K562 (cell line): ENCODE measurements around the gene DUSP3. TPM values are rescaled to one million over a fixed set of nuclear protein-coding genes. Genes with fewer than 3 reads are reported as not detected.

Experiments used
- ATAC-seq: fragments of 200-7000 bp; cut with Tn5 transposase; 3 replicates; pipeline ENCODE4 v1.9.1; 2020; ENCODE audit warnings: moderate library complexity
- BruUV-seq: library from RNA; stranded (reverse); fragments of 400-500 nt; replicated peaks from 2 replicates; lab custom pipeline; 2021; lab: Mats Ljungman, UMichigan
- CTCF ChIA-PET: fragments of 300-600 bp; formaldehyde crosslinking; extraction: SDS; loops from one replicate; lab custom pipeline; 2021; ENCODE audit warnings: low intra/inter-chr PET ratio; lab: Yijun Ruan, JAX
- POLR2A ChIA-PET: fragments of 300-600, 350-650 bp; sonication (Branson Sonifier 250); formaldehyde crosslinking; extraction: SDS; loops from one replicate; lab custom pipeline; 2021; ENCODE audit warnings: antibody characterized with exemption, inconsistent platforms; lab: Yijun Ruan, JAX
- DNase-seq, 4 experiments: peaks; one replicate each; pipeline versions ENCODE4 v3.0.0 to v3.0.0-alpha.2; 2011 to 2018; ENCODE audit warnings: low spot score in 3 of 4, mixed read lengths in 3 of 4; ENCODE audit errors: extremely low read depth in 1 of 4
- FAIRE-seq: peaks from 2 replicates; lab custom pipeline; 2011; peaks lifted over from hg19 to GRCh38; lab: Jason Lieb, UNC
- H2AFZ ChIP-seq: 2 replicates; pipeline ENCODE4 v1.6.0; 2011; ENCODE audit warnings: low read depth, low read length, control low read depth, inconsistent platforms
- H3K27ac ChIP-seq: fragments of 200-600 bp; 3 replicates; pipeline ENCODE4 v1.8.0; 2011; ENCODE audit warnings: low read depth, mild to moderate bottlenecking, control low read depth, inconsistent platforms, low read length, moderate library complexity, mixed read lengths; ENCODE audit errors: extremely low read depth
- H3K27me3 ChIP-seq, 2 experiments: fragments of 300-600 bp in 1 of 2; 2 replicates in 1 of 2; 3 replicates in 1 of 2; pipeline versions ENCODE4 v1.6.0 to v1.8.0; 2011; ENCODE audit warnings: inconsistent platforms in 2 of 2, low read length in 2 of 2, mild to moderate bottlenecking in 1 of 2, mixed read lengths in 1 of 2, moderate library complexity in 1 of 2; ENCODE audit not compliant: control insufficient read depth in 2 of 2, insufficient read depth in 2 of 2
- H3K36me3 ChIP-seq: fragments of 300-600 bp; 3 replicates; pipeline ENCODE4 v1.8.0; 2011; ENCODE audit warnings: mild to moderate bottlenecking, low read length, inconsistent platforms; ENCODE audit not compliant: control insufficient read depth, insufficient read depth
- H3K4me1 ChIP-seq, 2 experiments: fragments of 200-600 bp in 1 of 2; replicated peaks in 1 of 2; 2 replicates in 1 of 2; 3 replicates in 1 of 2; pipeline versions ENCODE4 v1.5.1 to v1.8.0; 2011; ENCODE audit warnings: inconsistent platforms in 2 of 2, low read length in 2 of 2, mild to moderate bottlenecking in 1 of 2, mixed read lengths in 1 of 2, moderate library complexity in 1 of 2; ENCODE audit not compliant: control insufficient read depth in 2 of 2, insufficient read depth in 2 of 2
- H3K4me2 ChIP-seq: 2 replicates; pipeline ENCODE4 v1.6.1; 2011; ENCODE audit warnings: low read length, control low read depth, inconsistent platforms, mixed read lengths; ENCODE audit not compliant: insufficient read depth
- H3K4me3 ChIP-seq: fragments of 200-600 bp; sonication (generic), shearing (Covaris generic); 2 replicates; pipeline ENCODE4 v1.5.1; 2016; ENCODE audit warnings: control low read depth, inconsistent platforms
- H3K79me2 ChIP-seq: fragments of 200-600 bp; 3 replicates; pipeline ENCODE4 v1.8.0; 2011; ENCODE audit warnings: low read length, inconsistent platforms; ENCODE audit not compliant: control insufficient read depth, insufficient read depth
- H3K9ac ChIP-seq, 2 experiments: 2 replicates each; pipeline versions ENCODE4 v1.6.0 to v1.6.1; 2011; ENCODE audit warnings: low read depth in 2 of 2, low read length in 2 of 2, control low read depth in 1 of 2, inconsistent platforms in 1 of 2, mild to moderate bottlenecking in 1 of 2, mixed read lengths in 1 of 2; ENCODE audit not compliant: insufficient read depth in 1 of 2
- H3K9me1 ChIP-seq: one replicate; pipeline ENCODE4 v1.6.0; 2011; ENCODE audit warnings: inconsistent platforms, mild to moderate bottlenecking, low read length, moderate library complexity; ENCODE audit not compliant: control insufficient read depth, insufficient read depth
- H3K9me3 ChIP-seq: replicated peaks from 2 replicates; pipeline ENCODE4 v1.5.1; 2011; ENCODE audit warnings: low read depth, low read length, inconsistent platforms; ENCODE audit not compliant: control insufficient read depth, insufficient read depth
- H4K20me1 ChIP-seq: replicated peaks from 2 replicates; pipeline ENCODE4 v1.6.1; 2011; ENCODE audit warnings: low read length, inconsistent platforms, mixed read lengths; ENCODE audit not compliant: control insufficient read depth, insufficient read depth
- ATF7 ChIP-seq: fragments of 450-650 bp; IDR thresholded peaks from 2 replicates; pipeline ENCODE4 v1.7.1; 2014; ENCODE audit warnings: mild to moderate bottlenecking, moderate library complexity
- EZH2 ChIP-seq: IDR thresholded peaks from 2 replicates; pipeline ENCODE4 v1.6.1; 2012; ENCODE audit warnings: low read depth, mild to moderate bottlenecking, inconsistent platforms, low read length, borderline replicate concordance
- FOXM1 ChIP-seq, 2 experiments: fragments of 450-650 bp in 1 of 2; sonication (generic) in 1 of 2; formaldehyde crosslinking in 1 of 2; IDR thresholded peaks; 2 replicates each; pipeline versions ENCODE4 v1.6.1 to v1.9.0; 2017 to 2022; ENCODE audit warnings: low read depth in 2 of 2, mild to moderate bottlenecking in 2 of 2, missing genetic modification reagents in 1 of 2, moderate library complexity in 1 of 2
- GATAD2B ChIP-seq: fragments of 450-650 bp; IDR thresholded peaks from 2 replicates; pipeline ENCODE4 v1.6.1; 2017; ENCODE audit warnings: mild to moderate bottlenecking, borderline replicate concordance
- HDAC1 ChIP-seq, 2 experiments: fragments of 450-650 bp; IDR thresholded peaks; 2 replicates each; pipeline ENCODE4 v1.6.1; 2016 to 2017; ENCODE audit warnings: inconsistent platforms in 1 of 2, mild to moderate bottlenecking in 1 of 2, moderate library complexity in 1 of 2
- MITF ChIP-seq: IDR thresholded peaks from 2 replicates; pipeline ENCODE4 v1.6.1; 2014; ENCODE audit warnings: antibody characterized with exemption
- NR2F6 ChIP-seq: fragments of 450-650 bp; formaldehyde crosslinking; IDR thresholded peaks from 2 replicates; pipeline ENCODE4 v1.4.0; 2020; ENCODE audit warnings: mild to moderate bottlenecking
- SAFB2 ChIP-seq: fragments of 200-400 bp; formaldehyde crosslinking; IDR thresholded peaks from 2 replicates; pipeline ENCODE4 v1.6.1; 2018; ENCODE audit warnings: borderline replicate concordance, low read length, low read depth, moderate library complexity; ENCODE audit not compliant: severe bottlenecking
- SMARCB1 ChIP-seq: IDR thresholded peaks from 2 replicates; pipeline ENCODE4 v1.6.1; 2011; ENCODE audit warnings: improper control_type of control experiment, low read depth; ENCODE audit not compliant: insufficient read length
- SPI1 ChIP-seq: IDR thresholded peaks from 2 replicates; pipeline ENCODE4 v1.6.1; 2011; ENCODE audit warnings: low read depth, low read length, control low read depth, borderline replicate concordance
- ZNF232 ChIP-seq: sonication (generic); formaldehyde crosslinking; IDR thresholded peaks from 2 replicates; pipeline ENCODE4 v1.8.0; 2022; ENCODE audit warnings: mild to moderate bottlenecking, missing genetic modification reagents
- ZNF76 ChIP-seq: fragments of 250-450 bp; sonication (Bioruptor Pico); IDR thresholded peaks from 2 replicates; pipeline ENCODE4 v1.4.0; 2020; ENCODE audit warnings: mild to moderate bottlenecking, moderate library complexity, borderline replicate concordance
- ZNF780A ChIP-seq: fragments of 250-450 bp; sonication (Bioruptor Pico); IDR thresholded peaks from 2 replicates; pipeline ENCODE4 v1.5.0; 2021; ENCODE audit warnings: mild to moderate bottlenecking
- WGBS: fragments of 100-300 bp; shearing (Covaris generic); methylation state at CpG from one replicate; pipeline ENCODE4 v1.1.6; 2016; ENCODE audit warnings: low coverage, mixed read lengths; ENCODE audit not compliant: insufficient coverage; ENCODE audit errors: missing lambda C conversion rate; 5-methylcytosine and 5-hydroxymethylcytosine counted together
- in situ Hi-C: fragments of 300-500 bp; cut with MboI; formaldehyde crosslinking; loops from 4 replicates; pipeline ENCODE4 v1.15.0; 2018; ENCODE audit warnings: inconsistent platforms, mixed read lengths
- intact Hi-C: fragments of 100-400 bp; cut with micrococcal nuclease; formaldehyde crosslinking; loops from 2 replicates; pipeline ENCODE4 v1.14.2; 2022
- polyA plus RNA-seq, 8 experiments: library from polyadenylated mRNA; depleted of rRNA in 4 of 8; stranded (reverse) in 5 of 8; unstranded in 3 of 8; fragments of >200 nt; fragmentation: Nextera tagmentation in 2 of 8; fragmentation: Illumina TruSeq in 1 of 8; extraction: Ambion mirVana in 2 of 8; extraction: Trizol in 1 of 8; gene quantifications; 2 replicates each; pipeline versions ENCODE4 v1.2.1 to v1.2.3, GENCODE V29; 2011 to 2014; ENCODE audit warnings: inconsistent platforms in 1 of 8, missing spikeins in 1 of 8
- total RNA-seq, 7 experiments: library from RNA; depleted of rRNA in 6 of 7; stranded (reverse); fragments of >200 nt in 6 of 7; fragmentation: Illumina TruSeq in 2 of 7; extraction: Trizol in 2 of 7; gene quantifications; 2 replicates each; pipeline versions ENCODE4 v1.2.1 to v1.2.3, GENCODE V29; 2011 to 2021; ENCODE audit warnings: low replicate concordance in 1 of 7
- TF ChIP-seq, protein P1 (sequence below): conservative IDR thresholded peaks from 2 replicates; pipeline ENCODE4 v1.6.1; 2011; ENCODE audit warnings: low read depth, mild to moderate bottlenecking, low read length; ENCODE audit not compliant: control insufficient read depth
- TF ChIP-seq, protein P2 (sequence below), 2 experiments: fragments of 450-650 bp; conservative IDR thresholded peaks; 2 replicates each; pipeline ENCODE4 v1.6.1; 2017; ENCODE audit warnings: mild to moderate bottlenecking in 2 of 2, moderate library complexity in 2 of 2

The DUSP3 gene
- total and polyA plus RNA-seq, 9 of the 15 experiments (the other 6 are each of a cell fraction or from before 2014, with no cell fraction given), result 4.1 to 19.8 (median 12.3) TPM

GRCh38 chr17:43719578-43719977, 59.2 kb downstream of the DUSP3 start:
- ATAC-seq (no peak), FAIRE-seq (peak; percentile 81), DNase-seq (peak in 1 of 4 experiments; percentile 9)
- Histone ChIP-seq H3K4me3 (no peak overlapping the region), H3K79me2 (no peaks in the 10 kb centered on the region), H3K4me1 (peaks cover 7 to 14% of the 10 kb centered on the region in 2 experiments), H2AFZ (peak overlapping the region; percentile 84), H3K27me3 (peaks cover 10 to 22% of the 10 kb centered on the region in 2 experiments; a peak in 4 of 5 replicates), H3K36me3 (no peaks in the 10 kb centered on the region), H3K9ac (no peak overlapping the region), H4K20me1 (no peaks in the 10 kb centered on the region), H3K27ac (no peak overlapping the region), H3K9me1 (no peaks in the 10 kb centered on the region), H3K4me2 (0 out of 2 replicates have a peak overlapping the region, but pooled peaks have one; percentile 22), H3K9me3 (no peaks in the 10 kb centered on the region)
- ChIA-PET CTCF (no interaction called here), POLR2A (no interaction called here)
- intact Hi-C loops, result no loop called here
- WGBS, result 7% methylated on average over 3 of the region's 3 CpGs
- in situ Hi-C loops, result no loop called here
- BruUV-seq, result no TSS peak
- no peak for TF ChIP-seq NR2F6 (CRISPR knock-in tag)
- TF ChIP-seq ATF7, result no peak
- TF ChIP-seq, protein P1, sequence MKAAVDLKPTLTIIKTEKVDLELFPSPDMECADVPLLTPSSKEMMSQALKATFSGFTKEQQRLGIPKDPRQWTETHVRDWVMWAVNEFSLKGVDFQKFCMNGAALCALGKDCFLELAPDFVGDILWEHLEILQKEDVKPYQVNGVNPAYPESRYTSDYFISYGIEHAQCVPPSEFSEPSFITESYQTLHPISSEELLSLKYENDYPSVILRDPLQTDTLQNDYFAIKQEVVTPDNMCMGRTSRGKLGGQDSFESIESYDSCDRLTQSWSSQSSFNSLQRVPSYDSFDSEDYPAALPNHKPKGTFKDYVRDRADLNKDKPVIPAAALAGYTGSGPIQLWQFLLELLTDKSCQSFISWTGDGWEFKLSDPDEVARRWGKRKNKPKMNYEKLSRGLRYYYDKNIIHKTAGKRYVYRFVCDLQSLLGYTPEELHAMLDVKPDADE, result no peak
- peak in 1 of 2 experiments; percentile 12; a peak in 1 of 4 replicates for TF ChIP-seq HDAC1 (IDR thresholded peaks at IDR 0.05)
- no peak for TF ChIP-seq ZNF780A
- TF ChIP-seq SPI1, result peak; percentile 89
- no peak for TF ChIP-seq EZH2
- no peak for TF ChIP-seq MITF
- TF ChIP-seq FOXM1 (IDR thresholded peaks at IDR 0.05; ENCODE audit: low read depth), result no peak
- TF ChIP-seq FOXM1 (CRISPR knock-in tag; IDR thresholded peaks at IDR 0.05; ENCODE audit: low read depth), result no peak
- TF ChIP-seq SMARCB1, result no peak
- no peak for TF ChIP-seq ZNF232 (CRISPR knock-in tag)
- TF ChIP-seq GATAD2B, result no peak
- TF ChIP-seq, protein P2, sequence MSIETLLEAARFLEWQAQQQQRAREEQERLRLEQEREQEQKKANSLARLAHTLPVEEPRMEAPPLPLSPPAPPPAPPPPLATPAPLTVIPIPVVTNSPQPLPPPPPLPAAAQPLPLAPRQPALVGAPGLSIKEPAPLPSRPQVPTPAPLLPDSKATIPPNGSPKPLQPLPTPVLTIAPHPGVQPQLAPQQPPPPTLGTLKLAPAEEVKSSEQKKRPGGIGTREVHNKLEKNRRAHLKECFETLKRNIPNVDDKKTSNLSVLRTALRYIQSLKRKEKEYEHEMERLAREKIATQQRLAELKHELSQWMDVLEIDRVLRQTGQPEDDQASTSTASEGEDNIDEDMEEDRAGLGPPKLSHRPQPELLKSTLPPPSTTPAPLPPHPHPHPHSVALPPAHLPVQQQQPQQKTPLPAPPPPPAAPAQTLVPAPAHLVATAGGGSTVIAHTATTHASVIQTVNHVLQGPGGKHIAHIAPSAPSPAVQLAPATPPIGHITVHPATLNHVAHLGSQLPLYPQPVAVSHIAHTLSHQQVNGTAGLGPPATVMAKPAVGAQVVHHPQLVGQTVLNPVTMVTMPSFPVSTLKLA (conservative IDR thresholded peaks at IDR 0.05), result 0 out of 4 replicates have a peak, but pooled peaks of 1 of the 2 experiments have one; percentile 17
- no peak for TF ChIP-seq ZNF76
- TF ChIP-seq SAFB2, result no peak
